Occipital lobe (tissue), 2 donors: Measurements from ENCODE around the gene ADAMTSL2. TPM values are rescaled to one million over a fixed set of nuclear protein-coding genes. Genes with fewer than 3 reads are reported as not detected.
A peak's percentile ranks its signal among the peaks of the same experiment; 100 is the strongest.

Experiments used
- DNase-seq: peaks from one replicate; lab custom pipeline; 2025; lab: John Stamatoyannopoulos, UW
- total RNA-seq: library from RNA; depleted of rRNA; stranded (reverse); fragments of >200 nt; gene quantifications from one replicate; pipeline ENCODE4 v1.2.3, GENCODE V29; 2014

ADAMTSL2 gene
- total RNA-seq, 1 donor from 2014 or later, result 3.3 TPM

DNA sequence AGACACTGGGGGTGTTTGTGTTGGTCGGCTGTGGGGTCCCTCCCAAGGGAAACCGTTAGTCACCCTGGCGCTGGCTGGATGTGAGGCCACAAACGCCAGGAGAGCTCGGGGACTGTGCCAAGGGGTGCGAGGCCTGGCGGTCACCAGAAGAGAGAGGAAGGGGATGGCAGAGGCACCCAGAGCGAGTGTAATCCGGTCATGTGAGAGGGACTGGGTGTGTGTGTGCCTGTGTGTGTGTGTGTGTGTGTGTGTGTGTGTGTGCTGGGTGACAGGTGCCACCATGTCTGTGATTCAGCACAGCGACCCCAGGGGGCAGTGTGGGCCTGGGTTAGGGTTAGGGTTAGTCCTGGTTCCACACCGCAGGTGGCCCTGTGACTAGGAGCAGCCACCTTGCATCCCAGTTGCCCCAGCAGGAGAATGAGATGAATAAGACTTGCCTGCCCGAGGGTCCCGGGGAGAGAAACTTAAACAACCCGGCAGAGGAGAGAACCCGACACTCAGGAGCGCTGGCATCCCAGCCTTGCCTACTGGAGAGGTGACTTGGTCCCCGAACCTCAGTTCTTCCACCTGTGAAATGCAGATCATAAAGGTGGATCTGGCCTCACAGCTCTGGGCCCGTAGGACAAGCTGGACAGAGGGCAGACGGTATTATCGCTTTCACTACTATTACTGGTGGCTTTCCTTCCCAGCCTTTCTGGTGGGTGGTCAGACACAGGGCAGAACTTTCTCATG is 1.4 kb upstream of the ADAMTSL2 start:
- DNase-seq, result peak; percentile 29

DNA sequence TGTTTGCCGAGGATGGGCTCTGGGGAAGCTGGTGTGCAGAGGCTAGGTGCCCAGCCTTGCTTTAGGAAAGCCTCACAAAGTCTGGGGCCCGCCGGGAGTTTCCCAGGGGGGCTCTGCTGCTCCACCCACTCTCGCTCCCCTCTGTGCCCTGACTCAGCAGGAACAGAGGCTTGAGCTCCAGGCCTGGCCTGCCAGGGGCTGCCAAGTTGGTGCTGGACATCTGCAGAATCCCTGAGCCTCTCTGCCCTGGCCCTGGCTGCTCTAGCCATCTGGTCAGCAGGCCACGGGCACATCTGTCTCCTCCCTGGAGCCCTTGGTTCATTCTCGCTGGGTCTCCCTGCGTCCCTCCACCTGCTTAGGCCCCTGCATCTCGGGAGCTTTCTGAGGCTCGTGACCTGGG is 647 bp upstream of the ADAMTSL2 start:
- no peak for DNase-seq

DNA sequence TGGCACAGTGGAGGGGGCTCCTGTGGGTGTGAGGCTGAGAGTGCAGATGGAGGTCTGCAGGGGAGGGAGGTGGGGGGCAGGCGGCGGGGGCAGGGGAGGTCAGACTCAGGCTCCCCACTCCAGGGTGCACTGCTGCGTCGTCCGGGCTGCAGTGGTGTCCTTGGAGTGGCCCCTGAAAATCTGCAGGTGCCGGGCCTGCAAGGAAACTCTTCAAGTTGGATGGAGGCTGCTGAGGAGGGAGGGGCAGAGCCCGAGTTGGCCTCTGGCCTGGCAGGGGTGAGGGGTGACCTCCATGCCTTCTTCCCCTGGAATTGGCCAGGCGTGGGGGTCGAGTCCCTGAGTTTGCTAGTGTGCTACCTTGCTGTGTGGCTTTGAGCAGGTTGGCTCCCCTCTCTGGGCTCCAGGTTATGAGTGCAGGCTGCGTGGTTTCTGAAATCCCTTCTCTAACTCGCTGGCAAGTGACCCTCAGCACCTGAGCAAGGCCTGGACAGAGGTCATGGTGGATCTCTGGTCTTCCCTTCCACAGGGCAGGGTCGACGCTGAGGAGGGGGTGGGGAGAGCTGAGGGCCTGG is 888 bp downstream of the ADAMTSL2 start:
- DNase-seq, result no peak

DNA sequence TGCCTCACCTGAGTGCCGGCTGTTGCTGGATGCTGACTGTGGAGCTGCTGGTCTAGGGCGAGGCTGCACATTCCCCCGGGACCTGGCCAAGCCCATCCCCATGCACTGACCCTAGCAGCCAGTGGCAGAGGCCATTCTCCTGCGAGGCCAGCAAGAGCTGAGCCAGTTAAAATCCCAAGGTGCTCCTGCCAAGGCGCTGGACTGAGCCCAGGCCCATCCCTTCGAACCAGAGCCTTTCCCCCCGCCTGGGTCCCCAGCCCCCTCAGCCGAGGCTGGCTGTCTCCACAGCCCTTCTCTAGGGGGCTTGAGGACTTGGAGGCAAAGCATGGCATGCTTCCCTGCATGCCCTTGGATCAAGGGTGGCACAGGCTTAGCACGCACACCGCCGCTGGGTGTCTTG is 1.6 kb downstream of the ADAMTSL2 start:
- DNase-seq, result no peak

DNA sequence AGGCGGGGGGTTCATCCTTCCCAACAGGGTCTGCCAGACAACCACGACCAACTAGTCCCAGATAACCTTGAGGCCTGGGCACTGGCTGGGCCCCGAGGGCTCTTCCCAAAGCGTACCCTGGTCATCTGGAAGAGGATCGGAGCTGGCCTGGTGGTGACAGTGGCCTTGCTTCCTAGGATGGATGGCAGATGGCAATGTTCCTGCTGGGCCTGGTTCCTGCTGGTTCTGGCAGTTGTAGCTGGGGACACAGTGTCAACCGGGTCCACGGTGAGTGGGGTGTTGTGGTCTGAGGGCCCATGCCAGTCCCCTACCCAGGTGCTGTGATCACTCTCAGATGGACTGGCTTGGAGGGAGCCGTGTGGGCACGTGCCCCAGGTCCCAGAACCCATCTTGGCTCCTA is 2.0 kb downstream of the ADAMTSL2 start:
- DNase-seq, result no peak

DNA sequence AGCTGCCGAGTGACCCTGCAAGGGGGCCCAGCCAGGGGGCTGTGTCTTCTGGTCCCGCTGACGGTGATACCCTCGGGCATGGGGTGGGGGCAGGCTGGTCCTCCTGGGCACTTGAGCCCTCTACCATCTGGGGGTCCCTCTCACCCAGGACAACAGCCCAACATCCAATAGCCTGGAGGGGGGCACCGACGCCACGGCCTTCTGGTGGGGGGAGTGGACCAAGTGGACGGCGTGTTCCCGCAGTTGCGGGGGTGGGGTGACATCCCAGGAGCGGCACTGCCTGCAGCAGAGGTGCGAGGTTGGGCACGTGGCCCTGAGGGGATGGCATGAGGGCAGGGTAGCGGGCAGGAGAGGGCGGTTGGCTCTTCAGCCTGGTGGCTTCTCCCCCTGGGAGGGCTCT is 2.8 kb downstream of the ADAMTSL2 start:
- no peak for DNase-seq

DNA sequence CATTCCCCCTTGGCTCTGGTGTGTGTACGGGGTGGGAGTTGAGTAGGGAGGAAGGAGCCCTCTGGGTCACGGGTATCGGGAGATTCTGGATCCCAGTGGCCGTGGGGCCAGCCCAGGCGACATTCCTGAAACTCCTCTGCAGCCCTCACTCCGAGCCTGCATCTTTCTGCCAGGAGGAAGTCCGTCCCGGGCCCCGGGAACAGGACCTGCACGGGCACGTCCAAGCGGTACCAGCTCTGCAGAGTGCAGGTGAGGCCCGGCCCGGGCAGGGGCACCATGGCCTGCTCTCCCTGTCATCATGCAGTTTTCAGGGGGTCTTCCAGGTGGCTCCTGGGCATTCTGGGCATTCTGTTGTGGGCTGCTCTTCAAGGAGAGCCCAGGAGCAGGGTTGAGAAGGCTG is 3.7 kb downstream of the ADAMTSL2 start:
- DNase-seq, result no peak

DNA sequence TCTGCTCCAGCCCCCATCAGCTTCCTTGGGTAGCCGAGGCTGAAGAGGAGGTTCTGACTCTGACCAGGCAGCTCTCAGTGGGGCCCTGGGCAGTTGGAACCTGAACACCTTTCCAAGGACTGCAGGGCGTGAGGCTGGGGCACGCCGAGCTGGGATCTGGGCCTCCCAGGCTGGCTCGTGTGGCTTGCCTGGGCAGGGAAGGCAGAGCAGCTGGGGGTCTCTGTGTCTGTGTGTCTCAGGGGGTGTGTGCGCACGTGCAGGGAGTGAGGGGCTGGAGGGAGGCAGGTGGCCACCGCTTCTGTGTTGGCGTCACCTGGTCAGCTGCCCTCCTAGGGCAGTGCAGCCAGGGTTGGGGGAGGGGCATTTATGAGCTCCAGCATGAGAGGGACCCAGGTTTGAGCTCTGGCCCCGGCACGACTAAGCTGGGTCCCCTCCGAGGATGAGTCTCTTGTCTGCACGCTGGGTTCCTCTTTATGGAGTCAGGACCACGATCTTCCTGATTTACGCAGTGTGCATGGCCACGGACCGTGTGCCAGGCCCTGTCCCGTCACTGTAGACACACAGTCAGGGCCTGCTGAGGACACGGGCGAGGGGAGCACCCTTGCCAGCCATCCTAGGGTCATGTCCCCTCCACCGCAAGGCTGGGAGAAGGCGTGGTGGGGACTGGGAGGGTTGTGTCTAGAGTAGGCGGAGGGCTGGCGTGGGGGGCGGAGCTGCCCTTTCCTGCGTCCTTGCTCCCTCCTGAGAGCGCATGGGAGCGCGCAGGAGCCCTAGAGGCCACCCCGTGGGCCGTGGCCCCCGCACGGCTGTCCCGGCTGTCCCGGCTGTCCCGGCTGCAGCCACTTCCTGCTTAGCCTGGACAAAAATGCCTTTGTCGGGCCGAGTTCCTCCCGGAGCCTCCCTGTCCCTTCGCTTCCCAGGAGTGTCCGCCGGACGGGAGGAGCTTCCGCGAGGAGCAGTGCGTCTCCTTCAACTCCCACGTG is 4.6 kb downstream of the ADAMTSL2 start:
- no peak for DNase-seq

DNA sequence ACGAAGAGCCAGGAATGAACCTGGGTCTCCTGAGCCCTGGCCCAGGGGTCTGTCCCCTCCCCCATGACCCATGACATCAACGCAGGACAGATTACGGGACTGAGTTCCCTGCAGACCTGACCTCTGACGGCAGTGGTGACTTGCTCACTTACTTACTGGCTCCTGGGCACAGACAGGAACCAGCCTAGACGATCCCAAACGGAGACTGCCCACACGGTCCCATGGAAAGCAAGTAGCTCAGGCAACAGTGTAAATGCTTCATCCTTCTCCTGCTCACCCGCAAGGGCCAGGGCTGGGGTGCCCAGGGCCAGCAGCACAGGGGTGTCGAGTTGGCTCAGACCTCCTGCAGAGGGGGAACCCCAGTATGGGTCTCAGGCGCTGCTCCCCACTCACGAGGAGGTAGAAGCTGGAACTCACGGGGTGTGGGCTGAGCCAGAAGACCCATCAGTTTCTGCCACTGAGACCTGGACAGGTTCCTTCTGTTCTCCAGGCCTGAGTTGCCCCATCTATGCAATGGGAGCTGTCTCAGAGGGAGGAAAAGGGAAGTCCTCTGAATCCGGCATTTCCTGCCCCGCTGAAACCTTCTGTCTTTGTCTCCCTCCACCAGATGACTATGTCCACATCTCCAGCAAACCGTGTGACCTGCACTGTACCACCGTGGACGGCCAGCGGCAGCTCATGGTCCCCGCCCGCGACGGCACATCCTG is 5.6 kb downstream of the ADAMTSL2 start:
- no peak for DNase-seq

DNA sequence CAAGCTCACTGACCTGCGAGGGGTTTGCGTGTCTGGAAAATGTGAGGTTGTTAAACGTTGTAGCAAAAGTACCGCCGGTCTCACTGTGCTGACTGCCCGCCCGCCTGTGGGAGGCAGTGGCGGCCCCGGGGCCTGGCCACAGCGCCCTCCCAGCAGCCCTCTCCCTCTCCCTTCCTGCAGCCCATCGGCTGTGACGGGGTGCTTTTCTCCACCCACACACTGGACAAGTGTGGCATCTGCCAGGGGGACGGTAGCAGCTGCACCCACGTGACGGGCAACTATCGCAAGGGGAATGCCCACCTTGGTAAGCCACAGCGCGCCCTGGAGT is 6.2 kb downstream of the ADAMTSL2 start:
- no peak for DNase-seq

DNA sequence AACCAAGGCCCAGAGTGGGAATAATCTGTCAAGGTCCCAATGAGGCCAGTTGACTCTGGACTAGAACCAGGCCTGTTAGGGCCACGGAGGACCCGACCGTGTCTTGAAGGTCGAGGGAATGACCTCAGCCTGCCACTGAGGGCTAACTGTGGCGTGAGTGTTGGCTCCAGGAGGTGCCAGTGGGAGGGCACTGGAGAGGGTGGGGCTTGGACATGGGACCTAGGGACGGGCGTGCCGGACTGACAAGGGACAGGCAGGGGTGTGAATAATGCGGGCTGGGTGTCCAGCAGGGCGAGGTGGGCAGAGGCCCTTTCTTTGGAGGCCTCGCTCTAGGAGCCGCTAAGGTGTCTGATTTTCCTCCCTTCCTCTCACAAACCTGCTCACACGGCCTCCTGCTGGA is 7.5 kb downstream of the ADAMTSL2 start:
- no peak for DNase-seq

DNA sequence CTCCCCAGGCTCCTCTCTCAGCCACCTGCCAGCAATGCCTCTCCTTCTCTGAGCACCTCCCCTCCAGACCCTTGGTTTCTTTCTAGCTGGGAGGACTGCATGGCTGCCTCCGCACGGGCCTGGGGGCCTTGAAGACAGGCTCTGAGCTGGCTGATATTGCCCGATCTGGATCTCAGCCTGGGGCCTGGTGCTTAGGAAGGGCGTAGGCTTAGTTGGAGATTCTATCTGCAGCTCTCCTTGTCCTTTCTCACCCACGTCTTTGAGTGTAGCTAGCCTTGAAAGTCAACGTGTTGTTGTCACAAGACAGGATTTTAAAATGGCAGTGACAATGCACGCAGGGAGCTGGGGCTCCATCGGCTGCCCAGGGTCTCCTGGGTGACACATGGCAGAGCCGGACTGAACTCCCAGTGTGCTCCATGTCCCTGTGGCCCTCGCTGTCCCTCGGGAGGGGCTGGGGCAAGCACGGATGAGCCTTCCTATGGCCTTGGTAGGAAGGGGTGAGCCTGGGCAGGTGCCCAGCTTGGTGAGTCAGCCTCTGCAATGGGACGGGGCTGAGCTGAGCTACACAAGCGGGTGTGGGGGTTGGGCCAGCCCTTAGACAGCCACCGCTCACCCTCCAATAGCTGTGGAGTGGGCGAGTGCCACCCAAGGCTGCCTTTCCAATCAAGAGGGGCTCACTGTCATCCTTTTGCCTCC is 9.4 kb downstream of the ADAMTSL2 start:
- DNase-seq, result peak; percentile 46

DNA sequence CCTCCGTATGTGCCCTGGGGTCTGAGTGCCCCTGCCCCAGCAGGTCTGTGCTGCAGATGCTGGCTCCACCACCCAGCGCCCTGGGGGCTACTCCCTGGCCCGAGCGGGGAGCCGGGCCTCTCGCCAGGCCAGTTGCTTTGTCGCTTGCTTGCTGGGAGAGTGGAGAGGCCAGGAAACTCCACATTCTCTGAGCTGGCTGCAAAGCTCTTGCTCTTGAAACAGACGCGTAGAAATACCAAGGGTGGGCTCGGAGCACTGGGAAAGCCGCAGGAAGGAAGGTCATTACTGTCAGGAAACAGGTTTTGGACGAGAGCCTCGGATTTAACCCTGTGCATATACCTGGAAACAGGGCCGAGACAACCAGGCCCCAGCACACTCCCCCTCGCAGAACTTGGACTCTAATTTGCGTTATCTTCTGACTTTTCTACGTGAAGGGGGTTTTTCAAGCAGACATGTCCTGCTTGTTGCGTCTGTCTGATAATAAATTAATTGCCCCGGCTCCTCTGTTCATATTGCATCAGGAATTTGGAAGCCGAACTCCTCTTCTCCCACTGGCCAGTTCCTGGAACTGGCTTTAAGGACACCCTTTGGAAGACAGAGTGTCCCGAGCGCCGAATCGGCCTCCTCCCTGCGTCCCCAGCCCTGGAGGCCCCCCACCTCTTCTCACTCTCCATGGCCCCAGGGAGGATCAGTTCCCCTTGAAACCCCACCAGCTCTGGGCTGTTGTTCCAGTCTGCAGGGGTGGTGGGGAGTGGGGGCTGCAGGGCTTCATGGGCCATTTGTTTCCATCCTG is 11.2 kb downstream of the ADAMTSL2 start:
- no peak for DNase-seq

DNA sequence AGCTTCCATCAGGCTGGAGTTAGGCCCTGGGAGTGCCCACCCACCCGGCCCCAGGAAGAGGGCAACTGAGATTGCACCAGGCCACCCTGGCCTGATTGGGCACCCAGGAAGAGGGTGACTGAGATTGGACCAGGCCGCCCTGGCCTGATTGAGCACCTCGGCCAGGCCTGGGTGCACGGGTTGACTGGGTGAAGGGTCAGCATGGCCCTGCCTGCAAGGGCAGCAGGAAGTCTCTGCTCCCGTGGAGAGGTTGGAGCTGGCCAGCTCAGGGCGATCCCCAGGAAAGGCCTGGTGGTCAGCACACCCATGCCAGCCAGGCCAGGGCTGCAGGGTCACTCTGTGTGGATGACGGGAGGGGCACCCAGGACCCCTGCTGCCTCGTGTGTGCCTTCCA is 11.8 kb downstream of the ADAMTSL2 start:
- no peak for DNase-seq

DNA sequence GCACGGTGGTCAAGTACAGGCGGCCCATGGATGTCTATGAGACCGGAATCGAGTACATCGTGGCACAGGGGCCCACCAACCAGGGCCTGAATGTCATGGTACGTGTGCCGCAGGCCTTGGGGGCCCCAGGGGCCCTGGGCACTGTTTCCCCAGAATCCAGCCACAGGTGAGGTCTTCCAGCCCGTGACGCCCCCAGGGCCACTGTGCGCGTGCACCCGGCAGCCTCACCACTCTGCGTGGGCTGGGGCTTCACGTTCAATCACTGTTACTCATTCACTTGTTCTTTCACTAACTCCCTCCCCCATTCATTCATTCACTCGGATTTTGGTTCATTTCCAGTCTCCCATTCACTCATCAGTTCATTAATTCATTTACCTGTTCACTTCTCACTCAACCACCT is 12.6 kb downstream of the ADAMTSL2 start:
- DNase-seq, result no peak

DNA sequence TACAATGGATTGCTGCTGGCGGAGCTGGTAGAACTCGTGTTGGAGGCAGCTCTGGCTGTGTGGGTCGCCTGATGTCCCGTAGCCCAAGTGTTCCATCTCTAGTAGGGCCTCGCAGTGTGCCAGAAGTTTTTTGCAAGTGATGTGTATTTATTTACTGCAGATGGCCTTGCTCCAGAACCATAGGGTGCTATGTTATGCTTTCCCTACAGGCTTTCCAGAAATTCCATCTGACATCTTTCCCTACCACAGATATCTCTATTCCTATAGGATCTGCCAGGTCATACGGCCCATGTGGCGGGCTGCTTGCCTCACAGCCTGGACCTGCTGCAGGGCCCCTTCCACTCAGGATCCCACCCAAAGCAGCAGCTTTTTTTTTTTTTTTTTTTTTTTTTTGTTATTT is 16.9 kb downstream of the ADAMTSL2 start:
- no peak for DNase-seq

DNA sequence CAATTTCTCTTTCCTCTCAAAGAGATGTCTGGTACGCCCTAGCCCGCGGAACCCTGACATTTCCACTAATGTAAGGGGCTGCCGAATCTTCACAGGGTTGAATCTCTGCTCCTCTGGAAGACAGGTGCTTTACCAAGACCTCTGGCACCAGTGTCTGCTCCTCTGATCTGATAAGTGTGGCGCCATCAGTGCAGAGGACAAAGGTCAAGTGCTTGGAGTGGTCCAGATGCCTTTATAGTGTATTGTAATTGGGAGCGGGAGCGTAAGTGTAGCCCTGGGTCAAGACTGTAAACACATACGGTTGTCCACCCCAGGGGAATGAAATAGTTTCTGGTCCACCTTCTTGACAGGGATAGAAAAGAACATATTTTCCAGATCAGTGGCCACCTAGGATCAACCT is 17.7 kb downstream of the ADAMTSL2 start:
- DNase-seq, result no peak

DNA sequence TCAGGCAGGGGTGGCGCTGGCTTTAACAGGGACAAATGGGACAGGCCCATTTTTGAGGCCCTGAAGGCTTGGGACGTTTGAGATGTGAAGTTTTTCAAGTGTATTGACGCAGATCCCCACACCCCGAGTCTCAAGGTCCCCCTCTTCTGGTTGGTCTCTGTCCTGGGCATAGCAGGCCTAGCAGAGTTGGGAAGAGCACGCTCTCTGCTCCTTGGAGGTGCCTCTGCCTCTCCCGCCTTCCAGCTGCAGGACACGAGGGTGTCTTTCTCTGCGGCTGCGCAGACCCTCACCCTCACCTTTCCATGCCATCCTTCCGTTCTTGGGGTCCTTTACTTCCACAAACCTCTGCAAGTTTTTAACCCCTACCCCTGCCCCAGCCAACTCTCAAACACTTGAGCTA is 18.6 kb downstream of the ADAMTSL2 start:
- DNase-seq, result no peak

DNA sequence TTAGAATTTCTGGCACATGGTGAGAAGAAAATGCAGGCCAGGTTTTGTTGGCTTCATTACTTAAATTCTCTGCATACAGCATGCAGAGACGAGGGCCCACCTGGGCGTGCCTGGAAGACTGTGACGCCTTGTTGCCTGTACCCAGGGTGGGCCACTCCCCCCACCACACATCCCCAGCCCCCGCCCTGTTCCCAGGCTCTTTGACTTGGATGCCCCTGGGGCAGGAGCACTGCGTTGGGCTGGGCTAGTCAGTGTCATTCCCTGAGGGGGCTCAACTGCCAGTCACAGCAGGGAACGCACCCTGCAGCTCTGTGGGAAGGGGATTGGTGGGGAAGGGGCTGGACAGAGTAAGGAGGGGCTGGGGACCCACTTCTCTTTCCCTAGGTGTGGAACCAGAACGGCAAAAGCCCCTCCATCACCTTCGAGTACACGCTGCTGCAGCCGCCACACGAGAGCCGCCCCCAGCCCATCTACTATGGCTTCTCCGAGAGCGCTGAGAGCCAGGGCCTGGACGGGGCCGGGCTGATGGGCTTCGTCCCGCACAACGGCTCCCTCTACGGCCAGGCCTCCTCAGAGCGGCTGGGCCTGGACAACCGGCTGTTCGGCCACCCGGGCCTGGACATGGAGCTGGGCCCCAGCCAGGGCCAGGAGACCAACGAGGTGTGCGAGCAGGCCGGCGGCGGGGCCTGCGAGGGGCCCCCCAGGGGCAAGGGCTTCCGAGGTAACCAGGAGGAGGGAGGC is 19.6 kb downstream of the ADAMTSL2 start:
- DNase-seq, result no peak

DNA sequence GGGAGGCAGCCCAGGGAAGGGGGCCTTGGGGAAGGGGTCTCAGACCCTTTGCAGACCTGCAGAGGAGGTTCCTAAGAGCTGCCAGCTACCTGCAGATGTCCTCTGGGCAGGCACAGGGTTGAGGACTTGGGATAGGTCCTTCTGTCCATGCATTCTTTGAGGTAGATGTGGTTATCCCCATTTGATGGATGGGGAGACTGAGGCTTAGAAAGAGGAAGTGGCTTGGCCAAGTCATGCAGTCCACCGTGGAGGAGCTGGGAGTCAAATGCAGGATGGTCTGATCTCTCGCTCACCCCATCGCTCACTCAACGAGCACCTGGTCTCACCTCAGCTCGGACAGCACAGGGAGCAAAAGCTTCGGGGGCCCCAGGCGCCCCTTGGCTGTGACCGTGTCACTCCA is 20.2 kb downstream of the ADAMTSL2 start:
- no peak for DNase-seq
